ENCODE measurements around the gene SORCS1. TPM values are rescaled to one million over a fixed set of nuclear protein-coding genes. Genes with fewer than 3 reads are reported as not detected.

The SORCS1 gene
- total and polyA plus RNA-seq, 2 experiments from 2014 or later, result not detected

GRCh38 chr10:106877574-106877973 lies 286.9 kb downstream of the SORCS1 start:
- Histone ChIP-seq H3K4me3 (no peak overlapping the region), H3K4me1 (ENCODE audit: insufficient read depth) (no peaks in the 10 kb centered on the region), H3K9ac (no peak overlapping the region), H3K27me3 (replicated peaks; ENCODE audit: insufficient read depth) (no peaks in the 10 kb centered on the region), H3K27ac (no peak overlapping the region), H4K20me1 (ENCODE audit: insufficient read depth) (no peaks in the 10 kb centered on the region), H3K79me2 (ENCODE audit: insufficient read depth) (no peaks in the 10 kb centered on the region), H2AFZ (no peak overlapping the region), H3K9me2 (ENCODE audit: insufficient read depth) (no peaks in the 10 kb centered on the region), H3K4me2 (ENCODE audit: unreplicated experiment) (no peak overlapping the region), H3F3A (ENCODE audit: insufficient read depth) (no peaks in the 10 kb centered on the region), H3K36me3 (ENCODE audit: low read depth) (no peaks in the 10 kb centered on the region), H3K9me3 (ENCODE audit: low read depth) (no peaks in the 10 kb centered on the region)
- TF ChIP-seq EZH2 (IDR thresholded peaks at IDR 0.05; ENCODE audit: insufficient read depth, poor library complexity, severe bottlenecking) (no peak), EZH2phosphoT487 (IDR thresholded peaks at IDR 0.05; ENCODE audit: insufficient read depth, low read depth) (no peak)
- no peak for DNase-seq
- in situ Hi-C loops (cut with MboI), result no loop called here
- 33 to 42% methylated on average over 5 of the region's 5 CpGs for WGBS, 2 experiments (ENCODE audit: low coverage in 1 of 2, low lambda C conversion rate in 2 of 2, missing lambda C conversion rate in 2 of 2)

GRCh38 chr10:106874604-106874889 lies 290.0 kb downstream of the SORCS1 start:
- in situ Hi-C loops (cut with MboI), result no loop called here
- WGBS, 2 experiments (ENCODE audit: low coverage in 1 of 2, low lambda C conversion rate in 2 of 2, missing lambda C conversion rate in 2 of 2), result 39 to 44% methylated on average over 2 of the region's 2 CpGs
- H3K4me1 ChIP-seq (ENCODE audit: insufficient read depth), result no peaks in the 10 kb centered on the region

GRCh38 chr10:106873770-106874603 lies 290.5 kb downstream of the SORCS1 start:
- TF ChIP-seq EZH2phosphoT487 (IDR thresholded peaks at IDR 0.05; ENCODE audit: insufficient read depth, low read depth), result no peak
- TF ChIP-seq EZH2 (IDR thresholded peaks at IDR 0.05; ENCODE audit: insufficient read depth, poor library complexity, severe bottlenecking), result no peak
- Histone ChIP-seq H3K4me2 (ENCODE audit: unreplicated experiment) (no peak overlapping the region), H3K27ac (no peak overlapping the region), H3K27me3 (replicated peaks; ENCODE audit: insufficient read depth) (no peaks in the 10 kb centered on the region), H2AFZ (no peak overlapping the region), H3K79me2 (ENCODE audit: insufficient read depth) (no peaks in the 10 kb centered on the region), H3K36me3 (ENCODE audit: low read depth) (no peaks in the 10 kb centered on the region), H4K20me1 (ENCODE audit: insufficient read depth) (no peaks in the 10 kb centered on the region), H3K4me1 (ENCODE audit: insufficient read depth) (no peaks in the 10 kb centered on the region), H3K9me3 (ENCODE audit: low read depth) (no peaks in the 10 kb centered on the region), H3F3A (ENCODE audit: insufficient read depth) (no peaks in the 10 kb centered on the region), H3K4me3 (no peak overlapping the region), H3K9ac (no peak overlapping the region), H3K9me2 (ENCODE audit: insufficient read depth) (no peaks in the 10 kb centered on the region)
- in situ Hi-C loops (cut with MboI), result no loop called here
- 40 to 42% methylated on average over 5 of the region's 5 CpGs for WGBS, 2 experiments (ENCODE audit: low coverage in 1 of 2, low lambda C conversion rate in 2 of 2, missing lambda C conversion rate in 2 of 2)
- no peak for DNase-seq

More at GRCh38 chr10:106874604-106874889, 290.0 kb downstream of the SORCS1 start:
- Histone ChIP-seq H3K79me2 (ENCODE audit: insufficient read depth) (no peaks in the 10 kb centered on the region), H2AFZ (no peak overlapping the region), H3K36me3 (ENCODE audit: low read depth) (no peaks in the 10 kb centered on the region), H3K27me3 (replicated peaks; ENCODE audit: insufficient read depth) (no peaks in the 10 kb centered on the region), H3K4me3 (no peak overlapping the region), H3K9ac (no peak overlapping the region), H3K9me3 (ENCODE audit: low read depth) (no peaks in the 10 kb centered on the region), H3F3A (ENCODE audit: insufficient read depth) (no peaks in the 10 kb centered on the region), H3K4me2 (ENCODE audit: unreplicated experiment) (no peak overlapping the region), H4K20me1 (ENCODE audit: insufficient read depth) (no peaks in the 10 kb centered on the region), H3K9me2 (ENCODE audit: insufficient read depth) (no peaks in the 10 kb centered on the region), H3K27ac (no peak overlapping the region)
- no peak for DNase-seq
- TF ChIP-seq EZH2phosphoT487 (IDR thresholded peaks at IDR 0.05; ENCODE audit: insufficient read depth, low read depth) (no peak), EZH2 (IDR thresholded peaks at IDR 0.05; ENCODE audit: insufficient read depth, poor library complexity, severe bottlenecking) (no peak)

- H3K9me3 ChIP-seq (ENCODE audit: low read depth), result no peaks in the 10 kb centered on the region
- no peak overlapping the region for H3K9ac ChIP-seq
- 9 to 25% methylated on average over 2 of the region's 2 CpGs for WGBS, 2 experiments (ENCODE audit: low coverage in 1 of 2, low lambda C conversion rate in 2 of 2, missing lambda C conversion rate in 2 of 2)
- DNase-seq, result no peak
- no peaks in the 10 kb centered on the region for H3F3A ChIP-seq (ENCODE audit: insufficient read depth)
- no peak overlapping the region for H3K27ac ChIP-seq
- H3K4me2 ChIP-seq (ENCODE audit: unreplicated experiment), result no peak overlapping the region
- H3K4me1 ChIP-seq (ENCODE audit: insufficient read depth), result no peaks in the 10 kb centered on the region
- no peaks in the 10 kb centered on the region for H3K79me2 ChIP-seq (ENCODE audit: insufficient read depth)
- no peaks in the 10 kb centered on the region for H4K20me1 ChIP-seq (ENCODE audit: insufficient read depth)
- no peaks in the 10 kb centered on the region for H3K9me2 ChIP-seq (ENCODE audit: insufficient read depth)
- H3K27me3 ChIP-seq (replicated peaks; ENCODE audit: insufficient read depth), result no peaks in the 10 kb centered on the region
- H3K36me3 ChIP-seq (ENCODE audit: low read depth), result no peaks in the 10 kb centered on the region
- TF ChIP-seq EZH2 (IDR thresholded peaks at IDR 0.05; ENCODE audit: insufficient read depth, poor library complexity, severe bottlenecking) (no peak), EZH2phosphoT487 (IDR thresholded peaks at IDR 0.05; ENCODE audit: insufficient read depth, low read depth) (no peak)
- no peak overlapping the region for H2AFZ ChIP-seq
- no peak overlapping the region for H3K4me3 ChIP-seq
- in situ Hi-C loops (cut with MboI), result no loop called here
These were observed 292.3 kb downstream of the SORCS1 start for GRCh38 chr10:106872176-106872575.

Measured in GM23248 (cell line).